Keratinocyte (primary cell): Measurements from ENCODE around the gene VANGL2. TPM values are rescaled to one million over a fixed set of nuclear protein-coding genes. Genes with fewer than 3 reads are reported as not detected.

Source experiments
- DNase-seq: peaks from one replicate; pipeline ENCODE4 v3.0.0-alpha.2; 2011; ENCODE audit warnings: low read depth, missing footprints, low spot score
- FAIRE-seq: peaks from 2 replicates; lab custom pipeline; 2011; peaks lifted over from hg19 to GRCh38; lab: Jason Lieb, UNC
- H2AFZ ChIP-seq: 2 replicates; pipeline ENCODE4 v1.6.0; 2012; ENCODE audit warnings: low read length, control low read depth, inconsistent platforms; ENCODE audit not compliant: control insufficient read depth
- H3K27ac ChIP-seq: 2 replicates; pipeline ENCODE4 v1.5.1; 2011; ENCODE audit warnings: low read length; ENCODE audit not compliant: control insufficient read depth, insufficient read depth
- H3K27me3 ChIP-seq: 3 replicates; pipeline ENCODE4 v1.6.0; 2011; ENCODE audit warnings: low read length; ENCODE audit not compliant: control insufficient read depth, insufficient read depth; ENCODE audit errors: extremely low read depth
- H3K36me3 ChIP-seq, 2 experiments: 2 replicates in 1 of 2; 3 replicates in 1 of 2; pipeline ENCODE4 v1.5.1; 2011; ENCODE audit warnings: low read length in 2 of 2, mild to moderate bottlenecking in 1 of 2; ENCODE audit not compliant: control insufficient read depth in 2 of 2, insufficient read depth in 2 of 2; ENCODE audit errors: extremely low read depth in 1 of 2
- H3K4me1 ChIP-seq: 3 replicates; pipeline ENCODE4 v1.5.1; 2011; ENCODE audit warnings: low read length; ENCODE audit not compliant: control insufficient read depth, insufficient read depth; ENCODE audit errors: extremely low read depth
- H3K4me2 ChIP-seq: 3 replicates; pipeline ENCODE4 v1.6.0; 2011; ENCODE audit warnings: low read depth, low read length; ENCODE audit not compliant: control insufficient read depth, insufficient read depth; ENCODE audit errors: extremely low read depth
- H3K4me3 ChIP-seq, 3 experiments: fragments of 200-600 bp in 1 of 3; sonication (generic) in 1 of 3; 2 replicates in 2 of 3; 3 replicates in 1 of 3; pipeline ENCODE4 v1.5.1; 2011 to 2016; ENCODE audit warnings: low read length in 3 of 3, mild to moderate bottlenecking in 3 of 3, control low read depth in 2 of 3, inconsistent platforms in 1 of 3, low read depth in 1 of 3, mixed read lengths in 1 of 3, mixed run types in 1 of 3, moderate library complexity in 1 of 3; ENCODE audit not compliant: control insufficient read depth in 2 of 3, insufficient read depth in 2 of 3; ENCODE audit errors: extremely low read depth in 1 of 3
- H3K79me2 ChIP-seq: 2 replicates; pipeline ENCODE4 v1.6.0; 2012; ENCODE audit warnings: low read length; ENCODE audit not compliant: control insufficient read depth, insufficient read depth
- H3K9ac ChIP-seq: 3 replicates; pipeline ENCODE4 v1.6.0; 2011; ENCODE audit warnings: low read length; ENCODE audit not compliant: control insufficient read depth, insufficient read depth; ENCODE audit errors: extremely low read depth
- H3K9me1 ChIP-seq: 3 replicates; pipeline ENCODE4 v1.6.0; 2011; ENCODE audit warnings: low read length; ENCODE audit not compliant: control insufficient read depth, insufficient read depth; ENCODE audit errors: extremely low read depth
- H3K9me3 ChIP-seq: 2 replicates; pipeline ENCODE4 v1.5.1; 2012; ENCODE audit warnings: low read depth, low read length; ENCODE audit not compliant: control insufficient read depth
- H4K20me1 ChIP-seq: 3 replicates; pipeline ENCODE4 v1.6.0; 2011; ENCODE audit warnings: low read length; ENCODE audit not compliant: control insufficient read depth, insufficient read depth; ENCODE audit errors: extremely low read depth
- CTCF ChIP-seq, 3 experiments: IDR thresholded peaks in 1 of 3; conservative IDR thresholded peaks in 1 of 3; optimal IDR thresholded peaks in 1 of 3; 2 replicates in 2 of 3; 3 replicates in 1 of 3; pipeline versions ENCODE3 to v1.5.1; 2011; ENCODE audit warnings: low read length in 3 of 3, mild to moderate bottlenecking in 3 of 3, moderate library complexity in 2 of 3, control low read depth in 1 of 3, inconsistent platforms in 1 of 3; ENCODE audit not compliant: insufficient read depth in 2 of 3; ENCODE audit errors: extremely low read depth in 1 of 3
- EZH2 ChIP-seq: IDR thresholded peaks from one replicate; pipeline ENCODE4 v1.6.1; 2012; ENCODE audit warnings: inconsistent platforms, mild to moderate bottlenecking, low read length, moderate library complexity
- dilution Hi-C: fragments of 300-500 bp; cut with MboI; formaldehyde crosslinking; loops from one replicate; pipeline ENCODE4 v1.7.0; 2020; ENCODE audit warnings: low sequenced_read_pairs; ENCODE audit not compliant: extremely low pct_ligation_motif_present
- polyA plus RNA-seq, 5 experiments: library from polyadenylated mRNA; depleted of rRNA in 3 of 5; stranded (reverse) in 3 of 5; stranded (forward) in 1 of 5; unstranded in 1 of 5; fragments of >200 nt; gene quantifications; 1 replicate in 1 of 5; 2 replicates in 3 of 5; 3 replicates in 1 of 5; pipeline versions ENCODE4 v1.2.1 to v1.2.3, GENCODE V29; 2011 to 2012; ENCODE audit warnings: missing spikeins in 2 of 5, low read depth in 1 of 5, low replicate concordance in 1 of 5

VANGL2 gene
- polyA plus RNA-seq, 1 donor (not counting 4 experiments of a cell fraction or from before 2014, with no cell fraction given) = 10.9 TPM

DNA sequence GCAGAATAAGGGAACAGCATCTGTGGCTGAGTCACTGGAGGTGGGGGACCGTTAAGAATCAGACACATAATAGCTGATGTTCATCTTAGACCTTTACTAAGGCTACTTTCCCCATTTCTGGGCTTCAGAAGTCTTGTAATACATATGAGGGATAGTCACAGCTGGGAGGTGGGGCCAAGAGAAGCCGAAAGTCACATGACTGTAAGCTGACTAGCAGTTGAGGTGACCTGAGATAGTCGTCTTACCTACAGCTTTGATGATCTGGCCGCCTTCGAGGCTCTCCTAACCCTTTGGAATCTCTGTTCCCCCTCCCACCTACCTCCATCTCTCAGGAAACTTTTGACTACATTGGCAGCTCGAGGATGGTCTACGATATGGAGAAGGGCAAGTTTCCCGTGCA lies 47.8 kb upstream of the VANGL2 start:
- Histone ChIP-seq H3K9ac (no peak overlapping the region), H3K27ac (no peak overlapping the region), H3K9me1 (no peaks in the 10 kb centered on the region), H3K9me3 (no peaks in the 10 kb centered on the region), H3K4me1 (no peaks in the 10 kb centered on the region), H3K27me3 (no peaks in the 10 kb centered on the region), H3K36me3 (peaks cover 58 to 74% of the 10 kb centered on the region in 2 experiments), H3K4me3 (no peak overlapping the region), H3K4me2 (no peak overlapping the region), H2AFZ (no peak overlapping the region), H4K20me1 (no peaks in the 10 kb centered on the region), H3K79me2 (no peaks in the 10 kb centered on the region)
- no peak for TF ChIP-seq EZH2
- dilution Hi-C loops = no loop called here
- no peak for FAIRE-seq
- DNase-seq = no peak

- no peak for FAIRE-seq
- H3K4me2 ChIP-seq = no peak overlapping the region
These were observed 47.1 kb upstream of the VANGL2 start for GRCh38 chr1:160353223-160353622.

More at GRCh38 chr1:160353223-160353622, 47.1 kb upstream of the VANGL2 start:
- no peak overlapping the region for H2AFZ ChIP-seq
- no peaks in the 10 kb centered on the region for H3K27me3 ChIP-seq
- dilution Hi-C loops = no loop called here
- no peak for DNase-seq
- no peaks in the 10 kb centered on the region for H3K79me2 ChIP-seq
- no peak overlapping the region for H3K27ac ChIP-seq
- H4K20me1 ChIP-seq = no peaks in the 10 kb centered on the region
- H3K36me3 ChIP-seq = peaks cover 64 to 74% of the 10 kb centered on the region in 2 experiments
- H3K9ac ChIP-seq = no peak overlapping the region
- H3K4me3 ChIP-seq = no peak overlapping the region
- H3K9me1 ChIP-seq = no peaks in the 10 kb centered on the region
- TF ChIP-seq CTCF (optimal IDR thresholded peaks at IDR 0.05 in 1 of 3, IDR thresholded peaks at IDR 0.05 in 1 of 3, conservative IDR thresholded peaks at IDR 0.05 in 1 of 3; ENCODE audit: extremely low read depth in 1 of 3, insufficient read depth in 2 of 3, low read length in 3 of 3) = no peak
- TF ChIP-seq EZH2 = no peak
- no peaks in the 10 kb centered on the region for H3K4me1 ChIP-seq
- H3K9me3 ChIP-seq = no peaks in the 10 kb centered on the region
